ENCODE results near the gene ESPNL. TPM values are rescaled to one million over a fixed set of nuclear protein-coding genes. Genes with fewer than 3 reads are reported as not detected.

ESPNL gene
- total RNA-seq, 2 experiments from 2014 or later, result 0.10 to 0.13 TPM

GRCh38 chr2:238158509-238159070 is 58.5 kb downstream of the ESPNL start, which contains the start of gene ERFE:
ERFE (plus strand) TSS chr2:238158970; CDS start chr2:238159008, 38 bp downstream.
- H3K27ac Mint-ChIP-seq, result no peak within 1 kb of the TSS
- CTCF ChIA-PET, result interaction anchor here (0.6 kb wide), 1 partner anchor 109 kb away, joined by 3 read pairs; no protein-coding TSS in a partner anchor

GRCh38 chr2:238159071-238159539 is 59.0 kb downstream of the ESPNL start:
- peaks cover 16% of the 10 kb centered on the region for H3K27me3 Mint-ChIP-seq (ENCODE audit: low read depth)
- ChIA-PET POLR2A (no interaction called here), CTCF (interaction anchor here (0.6 to 2.7 kb wide), 2 partner anchors 104 to 108 kb away, joined by 3 to 19 read pairs; no protein-coding TSS in a partner anchor)
- no peak overlapping the region for H3K27ac Mint-ChIP-seq
- H3K9me3 Mint-ChIP-seq (ENCODE audit: insufficient read depth), result no peaks in the 10 kb centered on the region
- H3K36me3 Mint-ChIP-seq (ENCODE audit: low read depth), result no peaks in the 10 kb centered on the region
- H3K4me3 Mint-ChIP-seq, result peak overlapping the region; percentile 55
- peaks cover 15% of the 10 kb centered on the region for H3K4me1 Mint-ChIP-seq (ENCODE audit: low read depth)
- ATAC-seq (peak; percentile 66), DNase-seq (peak; percentile 32)

More at GRCh38 chr2:238158509-238159070, 58.5 kb downstream of the ESPNL start, which contains the start of gene ERFE:
- no peaks in the 10 kb centered on the region for H3K9me3 Mint-ChIP-seq (ENCODE audit: insufficient read depth)
- peak within 1 kb of the TSS; percentile 55 for H3K4me3 Mint-ChIP-seq
- ATAC-seq (peak; percentile 71), DNase-seq (peak; percentile 60)
- H3K4me1 Mint-ChIP-seq (ENCODE audit: low read depth), result peaks cover 15% of the 10 kb centered on the region
- peaks cover 16% of the 10 kb centered on the region for H3K27me3 Mint-ChIP-seq (ENCODE audit: low read depth)
- no peaks in the 10 kb centered on the region for H3K36me3 Mint-ChIP-seq (ENCODE audit: low read depth)
- POLR2A ChIA-PET, result no interaction called here

- POLR2A ChIA-PET, result no interaction called here
- DNase-seq (no peak), ATAC-seq (no peak)
- H3K36me3 Mint-ChIP-seq (ENCODE audit: low read depth), result no peaks in the 10 kb centered on the region
- peak overlapping the region; percentile 55 for H3K4me3 Mint-ChIP-seq
- no peak overlapping the region for H3K27ac Mint-ChIP-seq
- CTCF ChIA-PET, result interaction anchor here (1.2 to 2.7 kb wide), 3 partner anchors 14 to 104 kb away, joined by 3 to 19 read pairs (median 4); no protein-coding TSS in a partner anchor
- peaks cover 15% of the 10 kb centered on the region for H3K4me1 Mint-ChIP-seq (ENCODE audit: low read depth)
- H3K9me3 Mint-ChIP-seq (ENCODE audit: insufficient read depth), result no peaks in the 10 kb centered on the region
- H3K27me3 Mint-ChIP-seq (ENCODE audit: low read depth), result peaks cover 21% of the 10 kb centered on the region
Measured at GRCh38 chr2:238159661-238160205, 59.6 kb downstream of the ESPNL start.

GRCh38 chr2:238160206-238161129 is 60.3 kb downstream of the ESPNL start:
- Mint-ChIP-seq H3K27me3 (ENCODE audit: low read depth) (peaks cover 26% of the 10 kb centered on the region), H3K27ac (no peak overlapping the region), H3K4me1 (ENCODE audit: low read depth) (peaks cover 15% of the 10 kb centered on the region), H3K9me3 (ENCODE audit: insufficient read depth) (no peaks in the 10 kb centered on the region), H3K36me3 (ENCODE audit: low read depth) (no peaks in the 10 kb centered on the region), H3K4me3 (no peak overlapping the region)
- ChIA-PET POLR2A (no interaction called here), CTCF (interaction anchor here (0.7 to 2.7 kb wide), 6 partner anchors 9 to 105 kb away, joined by 3 to 19 read pairs (median 4); no protein-coding TSS in a partner anchor)
- ATAC-seq, result peak; percentile 25
- DNase-seq, result peak; percentile 51

GRCh38 chr2:238161291-238162051 is 61.3 kb downstream of the ESPNL start:
- ChIA-PET POLR2A (interaction anchor here (1.4 kb wide), 1 partner anchor 42 kb away, joined by 3 read pairs; the partner anchor contains the start of gene ILKAP), CTCF (interaction anchor here (1.1 to 2.7 kb wide), 4 partner anchors 70 to 104 kb away, joined by 3 to 19 read pairs (median 4); no protein-coding TSS in a partner anchor)
- Mint-ChIP-seq H3K36me3 (ENCODE audit: low read depth) (no peaks in the 10 kb centered on the region), H3K9me3 (ENCODE audit: insufficient read depth) (no peaks in the 10 kb centered on the region), H3K27me3 (ENCODE audit: low read depth) (peaks cover 26% of the 10 kb centered on the region), H3K4me3 (no peak overlapping the region), H3K27ac (no peak overlapping the region), H3K4me1 (ENCODE audit: low read depth) (peaks cover 15% of the 10 kb centered on the region)
- no peak for DNase-seq
- ATAC-seq, result no peak

- no peak for DNase-seq
- H3K27ac Mint-ChIP-seq, result no peak overlapping the region
- H3K4me1 Mint-ChIP-seq (ENCODE audit: low read depth), result peaks cover 15% of the 10 kb centered on the region
- POLR2A ChIA-PET, result interaction anchor here (1.4 kb wide), 1 partner anchor 42 kb away, joined by 3 read pairs; the partner anchor contains the start of gene ILKAP
- peaks cover 26% of the 10 kb centered on the region for H3K27me3 Mint-ChIP-seq (ENCODE audit: low read depth)
- no peaks in the 10 kb centered on the region for H3K9me3 Mint-ChIP-seq (ENCODE audit: insufficient read depth)
- no peaks in the 10 kb centered on the region for H3K36me3 Mint-ChIP-seq (ENCODE audit: low read depth)
- no peak overlapping the region for H3K4me3 Mint-ChIP-seq
- CTCF ChIA-PET, result interaction anchor here (2.0 kb wide), 1 partner anchor 101 kb away, joined by 9 read pairs; no protein-coding TSS in a partner anchor
- ATAC-seq, result no peak
Measured at GRCh38 chr2:238162251-238162845, 62.2 kb downstream of the ESPNL start.

- peaks cover 26% of the 10 kb centered on the region for H3K27me3 Mint-ChIP-seq (ENCODE audit: low read depth)
- no peaks in the 10 kb centered on the region for H3K36me3 Mint-ChIP-seq (ENCODE audit: low read depth)
- DNase-seq (no peak), ATAC-seq (no peak)
- ChIA-PET POLR2A (no interaction called here), CTCF (interaction anchor here (2.0 kb wide), 1 partner anchor 100 kb away, joined by 9 read pairs; no protein-coding TSS in a partner anchor)
- H3K27ac Mint-ChIP-seq, result no peak overlapping the region
- H3K9me3 Mint-ChIP-seq (ENCODE audit: insufficient read depth), result no peaks in the 10 kb centered on the region
- no peak overlapping the region for H3K4me3 Mint-ChIP-seq
- peaks cover 15% of the 10 kb centered on the region for H3K4me1 Mint-ChIP-seq (ENCODE audit: low read depth)
Measured at GRCh38 chr2:238162846-238163441, 62.8 kb downstream of the ESPNL start.

- POLR2A ChIA-PET, result no interaction called here
- no peak for DNase-seq
- Mint-ChIP-seq H3K27me3 (ENCODE audit: low read depth) (peaks cover 26% of the 10 kb centered on the region), H3K27ac (no peak overlapping the region), H3K36me3 (ENCODE audit: low read depth) (no peaks in the 10 kb centered on the region), H3K4me3 (no peak overlapping the region), H3K4me1 (ENCODE audit: low read depth) (peaks cover 15% of the 10 kb centered on the region), H3K9me3 (ENCODE audit: insufficient read depth) (no peaks in the 10 kb centered on the region)
- CTCF ChIA-PET, result interaction anchor here (2.0 kb wide), 1 partner anchor 99 kb away, joined by 9 read pairs; no protein-coding TSS in a partner anchor
- ATAC-seq, result no peak
Measured at GRCh38 chr2:238163481-238164198, 63.5 kb downstream of the ESPNL start.

- H3K9me3 Mint-ChIP-seq (ENCODE audit: insufficient read depth), result no peaks in the 10 kb centered on the region
- CTCF ChIA-PET, result no interaction called here
- ATAC-seq (no peak), DNase-seq (no peak)
- POLR2A ChIA-PET, result no interaction called here
- H3K27ac Mint-ChIP-seq, result no peak overlapping the region
- peaks cover 7% of the 10 kb centered on the region for H3K4me1 Mint-ChIP-seq (ENCODE audit: low read depth)
- peaks cover 21% of the 10 kb centered on the region for H3K27me3 Mint-ChIP-seq (ENCODE audit: low read depth)
- H3K4me3 Mint-ChIP-seq, result no peak overlapping the region
- H3K36me3 Mint-ChIP-seq (ENCODE audit: low read depth), result peaks cover 6% of the 10 kb centered on the region
Measured at GRCh38 chr2:238164906-238165287, 64.8 kb downstream of the ESPNL start.

GRCh38 chr2:238165288-238165921 is 65.3 kb downstream of the ESPNL start:
- POLR2A ChIA-PET, result no interaction called here

More at GRCh38 chr2:238165288-238165921, 65.3 kb downstream of the ESPNL start:
- H3K4me3 Mint-ChIP-seq, result no peak overlapping the region
- peaks cover 21% of the 10 kb centered on the region for H3K27me3 Mint-ChIP-seq (ENCODE audit: low read depth)
- H3K27ac Mint-ChIP-seq, result no peak overlapping the region
- CTCF ChIA-PET, result no interaction called here
- ATAC-seq (no peak), DNase-seq (no peak)
- H3K9me3 Mint-ChIP-seq (ENCODE audit: insufficient read depth), result no peaks in the 10 kb centered on the region
- peaks cover 9% of the 10 kb centered on the region for H3K36me3 Mint-ChIP-seq (ENCODE audit: low read depth)
- peaks cover 3% of the 10 kb centered on the region for H3K4me1 Mint-ChIP-seq (ENCODE audit: low read depth)
